ENCODE data around the gene LORICRIN. TPM values are rescaled to one million over a fixed set of nuclear protein-coding genes. Genes with fewer than 3 reads are reported as not detected.
"Not testable (repeated sequence)": the region's sequence is repeated elsewhere in the genome, so short reads cannot be mapped to it uniquely, and the experiment has no call there.

LORICRIN gene
- total and polyA plus RNA-seq, 2 donors (not counting 1 experiment from before 2014, with no cell fraction given) = 0.39 TPM; not detected in 1

GRCh38 chr1:153223040-153223891 lies 36.2 kb upstream of the LORICRIN start:
- CTCF ChIA-PET = interaction anchor here (1.2 kb wide), 1 partner anchor 15 kb away, joined by 3 read pairs; no protein-coding TSS in a partner anchor
- H3K4me3 Mint-ChIP-seq; H3K4me3 ChIP-seq (ENCODE audit: control extremely low read depth in 1 of 5, extremely low read depth in 1 of 5, insufficient read depth in 1 of 5, low read depth in 2 of 5, low read length in 4 of 5); H3K9me3 ChIP-seq (ENCODE audit: control extremely low read depth in 1 of 3, control insufficient read depth in 2 of 3, insufficient read depth in 1 of 3, low read length in 2 of 3); ATAC-seq (ENCODE audit: low read depth); H3K27ac ChIP-seq (ENCODE audit: low read length in 2 of 2); H3K27ac Mint-ChIP-seq; H2AFZ ChIP-seq (ENCODE audit: insufficient read depth, low read depth, low read length, poor library complexity, severe bottlenecking); H3K9ac ChIP-seq (ENCODE audit: low read length); POLR2A ChIA-PET; H3K9me3 Mint-ChIP-seq (ENCODE audit: insufficient read depth); H3K4me1 ChIP-seq (ENCODE audit: control insufficient read depth in 2 of 2, insufficient read depth in 2 of 2, low read length in 2 of 2); H4K20me1 ChIP-seq (ENCODE audit: control insufficient read depth, insufficient read depth, low read length, poor library complexity, severe bottlenecking); H3K4me1 Mint-ChIP-seq; intact Hi-C loops (cut with micrococcal nuclease); H3K79me2 ChIP-seq (ENCODE audit: control insufficient read depth, insufficient read depth, low read length); H3K36me3 ChIP-seq (replicated peaks in 1 of 2; ENCODE audit: control extremely low read depth in 1 of 2, control insufficient read depth in 1 of 2, extremely low read depth in 1 of 2, insufficient read depth in 2 of 2, low read length in 1 of 2); H3K4me2 ChIP-seq (replicated peaks; ENCODE audit: low read depth, low read length, poor library complexity, severe bottlenecking): not testable (repeated sequence)
- peak; percentile 74 for TF ChIP-seq CTCF (IDR thresholded peaks at IDR 0.05)
- peaks cover 22% of the 10 kb centered on the region for H3K27me3 Mint-ChIP-seq
- peaks cover 0 to 14% (median 3%) of the 10 kb centered on the region in 4 experiments for H3K27me3 ChIP-seq (replicated peaks in 1 of 4; ENCODE audit: control extremely low read depth in 1 of 4, control insufficient read depth in 3 of 4, insufficient read depth in 4 of 4, low read length in 3 of 4)
- 61% methylated on average over 11 of the region's 16 CpGs for WGBS (ENCODE audit: insufficient coverage)
- peak; percentile 44 for DNase-seq

GRCh38 chr1:153227810-153228209 lies 31.7 kb upstream of the LORICRIN start:
- ATAC-seq (ENCODE audit: low read depth) (no peak), DNase-seq (no peak)
- Histone ChIP-seq H3K27me3 (replicated peaks in 1 of 4; ENCODE audit: control extremely low read depth in 1 of 4, control insufficient read depth in 3 of 4, insufficient read depth in 4 of 4, low read length in 3 of 4) (peaks cover 0 to 10% (median 3%) of the 10 kb centered on the region in 4 experiments), H3K9me3 (ENCODE audit: control extremely low read depth in 1 of 3, control insufficient read depth in 2 of 3, insufficient read depth in 1 of 3, low read length in 2 of 3) (no peaks in the 10 kb centered on the region), H3K4me3 (ENCODE audit: control extremely low read depth in 1 of 5, extremely low read depth in 1 of 5, insufficient read depth in 1 of 5, low read depth in 2 of 5, low read length in 4 of 5) (no peak overlapping the region), H3K36me3 (replicated peaks in 1 of 2; ENCODE audit: control extremely low read depth in 1 of 2, control insufficient read depth in 1 of 2, extremely low read depth in 1 of 2, insufficient read depth in 2 of 2, low read length in 1 of 2) (no peaks in the 10 kb centered on the region), H3K79me2 (ENCODE audit: control insufficient read depth, insufficient read depth, low read length) (no peaks in the 10 kb centered on the region), H3K27ac (ENCODE audit: low read length in 2 of 2) (no peak overlapping the region), H3K9ac (ENCODE audit: low read length) (no peak overlapping the region), H3K4me1 (ENCODE audit: control insufficient read depth in 2 of 2, insufficient read depth in 2 of 2, low read length in 2 of 2) (no peaks in the 10 kb centered on the region), H2AFZ (ENCODE audit: insufficient read depth, low read depth, low read length, poor library complexity, severe bottlenecking) (no peak overlapping the region), H3K4me2 (replicated peaks; ENCODE audit: low read depth, low read length, poor library complexity, severe bottlenecking) (no peak overlapping the region), H4K20me1 (ENCODE audit: control insufficient read depth, insufficient read depth, low read length, poor library complexity, severe bottlenecking) (no peaks in the 10 kb centered on the region)
- H3K27ac Mint-ChIP-seq = no peak overlapping the region
- TF ChIP-seq CTCF (IDR thresholded peaks at IDR 0.05) (no peak), EZH2 (IDR thresholded peaks at IDR 0.05; ENCODE audit: borderline replicate concordance, insufficient read depth, low read depth, low read length, poor library complexity, severe bottlenecking) (no peak)
- CTCF ChIA-PET = interaction anchor here (0.6 to 3.6 kb wide), 3 partner anchors 7 to 34 kb away, joined by 3 to 15 read pairs (median 9); no protein-coding TSS in a partner anchor
- POLR2A ChIA-PET = no interaction called here
- intact Hi-C loops (cut with micrococcal nuclease) = no loop called here
- H3K9me3 Mint-ChIP-seq (ENCODE audit: insufficient read depth) = no peaks in the 10 kb centered on the region
- H3K4me1 Mint-ChIP-seq = no peaks in the 10 kb centered on the region
- 86% methylated on average over 2 of the region's 2 CpGs for WGBS (ENCODE audit: insufficient coverage)
- no peak overlapping the region for H3K4me3 Mint-ChIP-seq
- H3K27me3 Mint-ChIP-seq = peaks cover 29% of the 10 kb centered on the region

Data from B cell (primary cell).